GM11168 (cell line): ENCODE data around the gene TTC7B.

ENCODE experiments used
- in situ Hi-C: fragments of 300-500 bp; cut with MboI; formaldehyde crosslinking; loops from one replicate; pipeline ENCODE4 v1.12.0; 2022; ENCODE audit warnings: low sequenced_read_pairs; ENCODE audit not compliant: unreplicated experiment

The TTC7B gene

DNA sequence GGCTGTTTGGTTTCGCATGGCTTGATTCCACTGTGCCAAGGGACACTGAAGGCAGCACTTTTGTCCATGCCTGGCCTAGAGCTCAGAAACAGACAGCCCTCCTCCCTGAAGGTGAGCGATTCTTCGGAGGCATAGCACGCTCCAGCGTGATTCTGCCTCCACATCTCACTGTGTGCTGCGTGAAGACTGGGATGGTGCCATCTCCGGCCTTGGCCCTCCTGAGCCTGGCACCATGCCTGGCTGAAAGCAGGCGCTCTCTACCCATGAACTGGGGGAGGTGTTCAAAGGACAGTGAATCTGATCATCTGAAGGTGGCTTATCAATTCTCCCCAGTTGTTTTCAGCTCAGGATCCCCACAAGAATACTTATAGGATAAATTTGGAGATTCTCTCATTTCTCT, 187.4 kb downstream of the TTC7B start:
- in situ Hi-C loops: no loop called here

DNA sequence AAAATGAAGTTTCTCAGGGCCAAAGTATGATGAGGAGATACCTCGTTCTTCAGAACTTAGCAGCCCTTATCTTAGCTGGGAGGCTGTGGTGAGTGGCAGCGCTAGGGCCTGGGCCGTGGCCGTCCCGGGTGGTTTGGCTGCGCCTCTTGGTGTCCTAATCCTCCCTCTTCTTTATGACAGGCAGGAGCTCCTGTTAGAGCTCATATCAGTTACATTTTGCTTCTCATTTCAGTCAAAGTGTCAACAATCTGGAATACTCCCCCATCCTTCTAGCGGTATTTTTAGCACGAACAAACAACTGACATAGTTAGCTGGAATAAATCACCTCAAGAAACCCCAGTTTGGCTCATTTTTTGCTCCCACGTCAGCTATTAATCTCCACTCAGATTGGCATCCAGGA, 188.8 kb downstream of the TTC7B start:
- in situ Hi-C loops: no loop called here

DNA sequence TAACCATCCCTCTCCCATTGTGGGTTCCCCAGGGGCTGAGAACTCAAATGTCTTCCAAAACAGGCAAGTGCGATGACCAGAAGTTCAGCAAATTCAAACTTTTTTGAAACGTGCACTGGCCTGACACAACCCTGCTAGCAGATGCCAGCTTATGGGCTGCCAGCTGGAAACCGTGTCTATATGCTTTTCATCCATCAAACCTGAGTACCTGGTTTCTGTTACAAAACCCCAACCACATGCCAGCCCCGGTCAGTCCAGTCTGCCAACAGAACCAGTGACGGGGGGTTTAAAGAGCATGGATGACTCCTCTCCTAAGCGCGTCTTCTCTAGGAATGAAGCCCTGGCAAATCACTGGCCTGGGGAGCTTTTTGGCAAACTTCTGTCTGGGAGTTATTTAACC, 189.7 kb downstream of the TTC7B start:
- in situ Hi-C loops: no loop called here

DNA sequence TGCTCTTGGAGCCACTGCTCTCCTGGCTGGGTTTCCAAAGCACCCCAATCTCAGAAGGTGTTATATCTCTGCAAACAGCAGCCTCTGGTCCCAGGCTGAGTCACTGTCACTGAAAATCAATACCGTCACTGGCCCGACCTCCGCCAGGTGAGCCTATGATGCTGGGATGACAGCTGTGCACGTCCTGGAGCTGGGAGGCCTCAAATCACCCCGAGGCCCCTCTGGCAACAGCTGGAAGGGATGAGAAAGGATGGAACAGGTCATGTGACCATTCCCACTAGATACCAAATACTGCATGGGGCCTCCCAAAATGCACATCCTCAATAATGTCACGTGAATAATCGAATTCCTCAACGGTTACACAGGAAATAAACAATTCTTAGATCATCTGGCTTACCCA, 190.8 kb downstream of the TTC7B start:
- in situ Hi-C loops: no loop called here

DNA sequence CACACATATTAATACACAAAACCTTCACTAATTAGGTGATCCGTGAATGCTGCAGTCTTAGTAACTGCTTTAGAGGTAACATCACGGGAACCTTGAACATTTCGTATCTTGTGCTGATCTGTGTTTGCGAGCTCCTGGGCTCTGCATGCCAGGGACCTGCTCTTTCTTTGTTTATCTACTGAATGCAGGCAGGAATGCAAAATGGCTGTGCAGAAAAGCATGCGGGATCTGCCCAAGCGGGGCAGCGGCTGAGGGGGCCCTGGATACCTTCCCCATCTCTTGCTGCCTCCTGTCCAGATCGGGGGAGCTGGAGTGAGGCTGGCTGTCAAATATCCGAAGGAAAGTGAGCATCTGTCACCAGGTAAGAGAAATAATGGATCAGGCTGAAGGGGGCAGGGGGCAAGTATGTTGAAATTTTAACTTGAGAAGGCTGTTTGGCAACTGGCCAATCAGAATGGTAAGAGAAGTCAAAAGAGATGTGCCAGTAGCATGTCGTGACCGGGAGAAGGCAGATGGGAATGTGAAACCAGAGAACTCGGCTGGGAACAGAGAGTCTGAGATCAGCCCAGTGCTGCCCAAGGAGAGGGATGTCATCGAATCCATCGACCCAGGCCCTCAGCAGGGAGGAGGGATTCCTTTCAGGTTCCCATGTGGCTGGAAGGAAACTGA, 191.4 kb downstream of the TTC7B start:
- in situ Hi-C loops: no loop called here

GRCh38 chr14:90624227-90624626, 192.0 kb downstream of the TTC7B start:
- in situ Hi-C loops: no loop called here

DNA sequence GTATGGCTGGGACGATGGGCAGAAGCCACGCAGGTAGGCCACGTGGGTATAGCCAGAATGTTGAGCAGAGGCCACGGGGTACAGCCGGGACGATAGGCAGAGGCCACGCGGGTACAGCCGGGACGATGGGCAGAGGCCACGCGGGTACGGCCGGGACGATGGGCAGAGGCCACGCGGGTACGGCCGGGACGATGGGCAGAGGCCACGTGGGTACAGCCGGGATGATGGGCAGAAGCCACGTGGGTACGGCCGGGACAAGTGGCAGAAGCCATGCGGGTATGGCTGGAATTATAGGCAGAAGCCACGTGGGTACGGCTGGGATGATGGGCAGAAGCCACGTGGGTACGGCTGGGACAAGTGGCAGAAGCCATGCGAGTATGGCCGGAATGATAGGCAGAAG, 195.0 kb downstream of the TTC7B start:
- in situ Hi-C loops: no loop called here

- in situ Hi-C loops: no loop called here
These were observed 195.6 kb downstream of the TTC7B start for GRCh38 chr14:90620568-90621077.

DNA sequence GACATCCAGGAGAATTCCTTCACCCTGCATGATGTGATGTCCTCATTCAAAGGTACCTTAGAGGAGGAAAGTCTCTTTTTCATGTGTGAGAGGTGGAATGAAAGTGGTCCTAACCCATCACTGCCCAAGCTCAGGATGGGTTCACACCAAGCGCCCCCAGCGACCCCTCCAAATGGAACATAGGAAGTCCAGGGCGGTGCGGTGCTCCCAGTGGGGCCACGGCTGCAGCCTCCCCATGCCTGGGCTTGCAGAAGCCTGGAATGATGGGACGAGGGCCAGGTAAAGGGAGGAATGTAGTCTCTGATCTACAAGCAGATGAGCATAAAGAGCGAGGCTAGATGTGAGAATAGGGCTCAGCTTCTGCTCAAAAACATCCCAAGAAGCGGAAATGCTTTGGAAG, 196.3 kb downstream of the TTC7B start:
- in situ Hi-C loops: no loop called here

- in situ Hi-C loops: no loop called here
These were observed 198.3 kb downstream of the TTC7B start for GRCh38 chr14:90617961-90618360.

DNA sequence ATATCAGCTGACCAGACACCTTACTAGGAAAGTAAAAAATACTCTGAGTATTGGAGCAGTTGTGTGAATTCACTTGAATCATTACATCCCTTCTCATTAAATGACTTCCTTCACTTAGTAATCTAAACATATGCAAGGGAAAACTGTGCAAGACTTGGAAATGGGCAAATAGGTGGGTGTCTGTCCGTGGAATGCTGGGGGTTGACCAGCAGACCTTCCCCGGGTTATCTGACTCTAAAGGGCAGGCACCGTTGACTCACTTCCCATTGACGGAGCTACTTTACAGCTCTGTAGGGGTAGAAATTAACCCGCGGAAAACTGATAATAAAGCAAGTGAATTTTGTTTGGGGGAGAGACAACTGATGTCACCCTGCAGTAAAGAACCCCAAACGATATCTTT, 199.3 kb downstream of the TTC7B start:
- in situ Hi-C loops: no loop called here

DNA sequence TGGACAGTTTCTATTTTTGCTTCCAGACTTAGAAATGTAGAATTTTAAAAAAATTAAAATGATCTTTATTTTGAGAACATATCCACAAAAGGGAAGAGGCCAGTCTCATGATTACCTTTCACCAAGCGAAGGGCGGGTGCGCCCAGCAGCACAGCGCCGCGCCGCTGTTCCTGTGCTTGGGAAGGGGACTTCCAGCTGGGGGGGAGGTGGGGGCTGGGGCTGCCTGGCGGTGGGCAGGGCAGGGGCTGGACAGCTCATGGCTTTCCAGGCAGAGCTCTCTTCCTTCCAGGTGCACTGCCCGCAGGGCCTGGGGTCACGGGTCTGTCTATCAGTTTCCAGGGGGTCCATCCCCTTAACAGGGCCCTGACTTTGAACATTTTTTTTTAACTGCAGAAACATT, 199.9 kb downstream of the TTC7B start:
- in situ Hi-C loops: no loop called here

GRCh38 chr14:90615517-90616060, 200.6 kb downstream of the TTC7B start:
- in situ Hi-C loops: no loop called here

GRCh38 chr14:90614696-90615516, 201.3 kb downstream of the TTC7B start:
- in situ Hi-C loops: no loop called here

- in situ Hi-C loops: no loop called here
These were observed 202.2 kb downstream of the TTC7B start for GRCh38 chr14:90613997-90614396.

- in situ Hi-C loops: no loop called here
These were observed 202.8 kb downstream of the TTC7B start for GRCh38 chr14:90613453-90613852.

DNA sequence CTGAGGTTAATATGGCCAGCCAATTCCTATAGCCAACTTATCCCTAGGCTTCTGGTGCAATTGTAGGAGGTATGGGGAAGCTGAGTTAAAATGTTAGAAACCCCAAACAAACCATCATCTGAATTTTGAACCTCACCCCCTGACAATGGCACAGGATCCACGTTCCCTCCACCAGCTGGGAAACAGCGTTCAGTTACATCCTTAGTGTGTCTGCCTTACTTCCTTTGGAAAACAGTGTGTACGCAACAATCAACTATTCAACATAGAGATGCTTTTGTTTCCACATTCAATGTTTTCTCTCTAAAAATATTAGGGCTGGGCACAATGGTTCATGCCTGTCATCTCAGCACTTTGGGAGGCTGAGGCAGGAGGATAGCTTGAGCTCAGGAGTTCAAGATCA, 203.4 kb downstream of the TTC7B start:
- in situ Hi-C loops: no loop called here

- in situ Hi-C loops: no loop called here
These were observed 204.3 kb downstream of the TTC7B start for GRCh38 chr14:90611936-90612335.

GRCh38 chr14:90611501-90611900, 204.7 kb downstream of the TTC7B start:
- in situ Hi-C loops: no loop called here

DNA sequence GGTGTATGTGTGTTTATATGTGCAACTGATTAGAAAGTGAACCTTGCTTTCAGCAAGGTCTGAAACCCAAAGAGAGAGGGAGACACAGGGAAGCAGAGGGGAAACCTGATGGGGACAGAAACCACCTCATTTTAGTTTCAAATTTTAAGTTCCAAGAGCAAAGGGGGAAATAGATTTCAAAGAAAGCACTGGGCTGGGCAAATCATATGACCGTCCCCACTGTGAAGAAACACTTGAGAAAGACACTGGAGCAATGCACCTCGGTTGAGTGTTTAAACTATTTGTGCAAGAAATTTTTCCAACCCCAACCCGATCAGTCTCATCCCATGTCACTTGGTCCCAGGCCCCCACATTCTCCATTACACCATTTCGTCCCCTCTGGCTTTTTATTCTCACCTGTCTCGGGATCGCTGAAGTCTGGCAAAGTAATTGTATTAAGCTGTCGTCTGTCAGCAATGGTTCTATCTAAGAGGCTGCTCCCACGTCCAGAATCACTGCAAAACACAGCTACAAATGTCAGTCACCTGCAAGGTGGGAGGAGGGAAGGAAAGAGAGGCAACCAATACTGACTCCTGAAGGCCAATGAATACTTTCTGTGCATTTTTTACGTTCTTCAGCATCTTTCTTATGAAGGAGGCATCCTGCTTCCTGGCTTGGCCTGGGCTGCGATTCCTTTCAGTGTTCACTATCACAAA, 205.7 kb downstream of the TTC7B start:
- in situ Hi-C loops: no loop called here

- in situ Hi-C loops: no loop called here
These were observed 206.9 kb downstream of the TTC7B start for GRCh38 chr14:90609376-90609775.
